Upper lobe of left lung (tissue), 4 donors: ENCODE results near the gene ALAD.

Source experiments
- CTCF ChIP-seq, 6 experiments: fragments of 450-650 bp in 4 of 6; fragments of 200-600 bp in 2 of 6; sonication (generic) in 2 of 6; IDR thresholded peaks; one replicate each; pipeline ENCODE4 v1.5.1; 2016 to 2019; ENCODE audit warnings: antibody characterized with exemption in 6 of 6
- POLR2AphosphoS5 ChIP-seq, 2 donors: sonication (generic); formaldehyde crosslinking; IDR thresholded peaks; one replicate each; pipeline ENCODE4 v1.5.1; 2017; ENCODE audit warnings: antibody characterized with exemption in 2 of 2

GRCh38 chr9:113428062-113428615, 27.1 kb upstream of the ALAD start:
- TF ChIP-seq POLR2AphosphoS5 (IDR thresholded peaks at IDR 0.05) (no peak), CTCF (IDR thresholded peaks at IDR 0.05) (no peak)
